Nephron progenitor cell (in vitro differentiated cells): Measurements from ENCODE around the gene CHADL.

Experiments
- DNase-seq: peaks from one replicate; pipeline ENCODE4 v3.0.0; 2021
- H3K27ac Mint-ChIP-seq: 2 replicates; pipeline ENCODE4 v1.8.0; 2021; ENCODE audit warnings: mild to moderate bottlenecking, moderate library complexity, mixed read lengths
- H3K27me3 Mint-ChIP-seq: 2 replicates; pipeline ENCODE4 v1.8.0; 2021; ENCODE audit warnings: mild to moderate bottlenecking, low read depth, mixed read lengths; ENCODE audit not compliant: poor library complexity
- H3K36me3 Mint-ChIP-seq: 2 replicates; pipeline ENCODE4 v1.8.0; 2021; ENCODE audit warnings: low read depth, mixed read lengths
- H3K4me1 Mint-ChIP-seq: 2 replicates; pipeline ENCODE4 v1.8.0; 2021; ENCODE audit warnings: mixed read lengths
- H3K4me3 Mint-ChIP-seq: 2 replicates; pipeline ENCODE4 v1.8.0; 2021; ENCODE audit warnings: mild to moderate bottlenecking, moderate library complexity, mixed read lengths
- H3K9me3 Mint-ChIP-seq: 2 replicates; pipeline ENCODE4 v1.8.0; 2021; ENCODE audit warnings: mild to moderate bottlenecking, moderate library complexity, mixed read lengths
- CTCF ChIP-seq: fragments of 200-600 bp; sonication (generic); IDR thresholded peaks from 2 replicates; pipeline ENCODE4 v1.5.0; 2021; ENCODE audit warnings: antibody characterized with exemption

CHADL gene

DNA sequence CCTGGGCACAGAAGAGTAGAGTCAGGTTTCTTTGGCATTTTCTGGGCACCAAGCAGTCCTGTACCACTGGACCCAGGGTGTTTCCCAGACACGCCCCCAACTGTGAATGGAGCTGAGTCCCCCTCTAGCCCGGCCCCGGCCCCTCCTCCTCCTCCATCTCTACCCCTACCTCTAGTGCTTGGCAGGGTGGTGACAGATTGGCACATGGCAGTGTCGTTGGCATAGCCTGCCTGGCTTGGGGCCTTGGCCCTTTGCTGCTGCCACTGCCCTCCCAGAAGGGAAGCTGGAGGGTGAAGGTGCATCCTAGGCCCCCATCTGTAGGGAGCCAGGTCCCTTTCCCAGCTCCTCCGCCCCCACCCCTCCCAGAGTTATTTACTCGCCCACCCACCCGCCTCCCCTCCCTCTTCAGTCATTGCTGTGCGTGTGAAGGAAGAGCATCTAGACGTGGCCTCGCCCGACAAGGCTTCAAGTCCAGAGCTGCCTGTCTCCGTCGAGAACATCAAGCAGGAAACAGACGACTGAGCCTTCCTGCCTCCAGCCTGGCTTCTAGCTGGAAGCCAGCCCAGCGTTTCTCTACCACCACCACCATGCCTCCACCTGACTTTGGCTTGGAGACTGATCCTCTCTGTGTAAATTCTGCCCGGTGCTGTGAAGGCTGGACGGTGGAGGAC is 10.9 kb downstream of the CHADL start:
- Mint-ChIP-seq H3K4me1 (no peaks in the 10 kb centered on the region), H3K27ac (peak overlapping the region; percentile 22), H3K27me3 (peaks cover 3% of the 10 kb centered on the region), H3K36me3 (peaks cover 13% of the 10 kb centered on the region), H3K9me3 (no peaks in the 10 kb centered on the region), H3K4me3 (no peak overlapping the region)
- DNase-seq, result no peak
- no peak for TF ChIP-seq CTCF

DNA sequence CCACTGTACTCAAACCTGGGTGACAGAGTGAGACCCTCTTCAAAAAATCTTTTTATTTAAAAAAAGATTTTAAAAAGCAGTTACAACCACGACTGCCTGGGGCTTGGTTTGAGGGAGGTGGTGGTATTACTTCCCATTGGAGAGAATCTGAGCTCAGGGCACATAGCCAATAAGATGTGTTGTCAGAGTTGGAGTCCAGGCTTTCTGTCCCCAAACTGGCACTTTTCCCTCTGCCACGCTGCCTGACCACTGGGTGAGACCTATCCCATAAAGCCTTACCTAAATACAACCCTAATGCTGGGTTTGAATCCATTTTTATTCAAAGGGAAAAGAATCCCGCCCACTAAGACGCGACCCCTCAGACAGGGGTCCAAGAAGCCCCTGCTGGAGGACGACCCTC is 11.5 kb downstream of the CHADL start:
- Mint-ChIP-seq H3K27ac (no peak overlapping the region), H3K27me3 (peaks cover 3% of the 10 kb centered on the region), H3K9me3 (no peaks in the 10 kb centered on the region), H3K36me3 (peaks cover 13% of the 10 kb centered on the region), H3K4me3 (no peak overlapping the region), H3K4me1 (no peaks in the 10 kb centered on the region)
- no peak for TF ChIP-seq CTCF
- DNase-seq, result no peak

GRCh38 chr22:41226723-41227655 is 13.7 kb downstream of the CHADL start:
- no peak overlapping the region for H3K4me3 Mint-ChIP-seq
- no peaks in the 10 kb centered on the region for H3K9me3 Mint-ChIP-seq

GRCh38 chr22:41223535-41223934 is 17.2 kb downstream of the CHADL start:
- H3K4me1 Mint-ChIP-seq, result no peaks in the 10 kb centered on the region
- H3K36me3 Mint-ChIP-seq, result peaks cover 31% of the 10 kb centered on the region
- H3K27ac Mint-ChIP-seq, result no peak overlapping the region

More at GRCh38 chr22:41226723-41227655, 13.7 kb downstream of the CHADL start:
- TF ChIP-seq CTCF, result no peak
- Mint-ChIP-seq H3K4me1 (no peaks in the 10 kb centered on the region), H3K27me3 (no peaks in the 10 kb centered on the region), H3K36me3 (peaks cover 13% of the 10 kb centered on the region), H3K27ac (no peak overlapping the region)
- no peak for DNase-seq

GRCh38 chr22:41222846-41223507 is 17.8 kb downstream of the CHADL start:
- Mint-ChIP-seq H3K36me3 (peaks cover 30% of the 10 kb centered on the region), H3K27ac (peak overlapping the region; percentile 86), H3K4me3 (no peak overlapping the region), H3K27me3 (no peaks in the 10 kb centered on the region), H3K9me3 (no peaks in the 10 kb centered on the region), H3K4me1 (peaks cover under 1% of the 10 kb centered on the region)
- DNase-seq, result no peak
- TF ChIP-seq CTCF, result no peak

More at GRCh38 chr22:41223535-41223934, 17.2 kb downstream of the CHADL start:
- TF ChIP-seq CTCF, result no peak
- H3K27me3 Mint-ChIP-seq, result no peaks in the 10 kb centered on the region
- H3K4me3 Mint-ChIP-seq, result no peak overlapping the region
- DNase-seq, result no peak
- no peaks in the 10 kb centered on the region for H3K9me3 Mint-ChIP-seq
